OCI-LY7 (cell line): ENCODE results near the gene ASPHD2. TPM values are rescaled to one million over a fixed set of nuclear protein-coding genes. Genes with fewer than 3 reads are reported as not detected.

ENCODE experiments used
- BruUV-seq: library from RNA; stranded (reverse); fragments of 400-500 nt; replicated peaks from 2 replicates; lab custom pipeline; 2021; lab: Mats Ljungman, UMichigan
- CTCF ChIA-PET: fragments of 300-600 bp; sonication (Branson Sonifier 250); formaldehyde crosslinking; loops from one replicate; lab custom pipeline; 2022; ENCODE audit warnings: antibody characterized with exemption; ENCODE audit not compliant: unreplicated experiment; lab: Charles Lee
- POLR2A ChIA-PET: fragments of 300-600 bp; sonication (Branson Sonifier 250); formaldehyde crosslinking; loops from one replicate; lab custom pipeline; 2022; ENCODE audit warnings: antibody characterized with exemption; lab: Charles Lee
- DNase-seq: peaks from one replicate; pipeline ENCODE4 v3.0.0-alpha.2; 2015; ENCODE audit warnings: low spot score
- H2AFZ ChIP-seq: fragments of 200-600 bp; sonication (generic), shearing (Covaris generic); 2 replicates; pipeline ENCODE4 v1.6.1; 2014; ENCODE audit warnings: mild to moderate bottlenecking, antibody characterized with exemption, low read length, moderate library complexity
- H3K27ac ChIP-seq: fragments of 200-600 bp; sonication (generic); 2 replicates; pipeline ENCODE4 v1.5.1; 2014; ENCODE audit warnings: mixed run types, low read depth, mild to moderate bottlenecking, moderate library complexity, low read length, inconsistent platforms; ENCODE audit not compliant: poor library complexity, severe bottlenecking
- H3K36me3 ChIP-seq: fragments of 200-600 bp; sonication (generic); 2 replicates; pipeline ENCODE4 v1.6.1; 2014; ENCODE audit warnings: mild to moderate bottlenecking, antibody characterized with exemption, low read length, moderate library complexity, mixed read lengths; ENCODE audit not compliant: insufficient read depth
- H3K4me1 ChIP-seq: fragments of 200-600 bp; sonication (generic); 2 replicates; pipeline ENCODE4 v1.5.1; 2014; ENCODE audit warnings: mild to moderate bottlenecking, low read length; ENCODE audit not compliant: insufficient read depth, poor library complexity, severe bottlenecking
- H3K4me2 ChIP-seq: fragments of 200-600 bp; sonication (generic); 2 replicates; pipeline ENCODE4 v1.6.1; 2014; ENCODE audit warnings: mild to moderate bottlenecking, low read length
- H3K4me3 ChIP-seq: fragments of 200-600 bp; sonication (generic); 2 replicates; pipeline ENCODE4 v1.5.1; 2014; ENCODE audit warnings: mild to moderate bottlenecking, low read depth, low read length; ENCODE audit not compliant: poor library complexity, severe bottlenecking
- H3K79me2 ChIP-seq: fragments of 200-600 bp; sonication (generic); 2 replicates; pipeline ENCODE4 v1.6.1; 2016; ENCODE audit warnings: low read depth, mild to moderate bottlenecking, low read length, moderate library complexity, mixed read lengths; ENCODE audit not compliant: insufficient read depth
- H3K9me2 ChIP-seq: fragments of 200-600 bp; sonication (generic); 2 replicates; pipeline ENCODE4 v1.6.1; 2016; ENCODE audit warnings: mild to moderate bottlenecking, low read length, mixed read lengths; ENCODE audit not compliant: insufficient read depth
- H3K9me3 ChIP-seq: fragments of 200-600 bp; sonication (generic); 2 replicates; pipeline ENCODE4 v1.6.1; 2014; ENCODE audit warnings: mild to moderate bottlenecking, mixed run types, low read length, mixed read lengths
- H4K20me1 ChIP-seq: fragments of 200-600 bp; sonication (generic); 2 replicates; pipeline ENCODE4 v1.6.1; 2014; ENCODE audit warnings: mild to moderate bottlenecking, antibody characterized with exemption, low read length, moderate library complexity, mixed read lengths; ENCODE audit not compliant: insufficient read depth
- EZH2phosphoT487 ChIP-seq: fragments of 200-600 bp; sonication (generic); IDR thresholded peaks from 2 replicates; pipeline ENCODE4 v1.6.1; 2018; ENCODE audit warnings: low read depth, borderline replicate concordance, mild to moderate bottlenecking, mixed run types, antibody characterized with exemption, low read length, moderate library complexity, mixed read lengths
- intact Hi-C: fragments of 100-400 bp; cut with micrococcal nuclease; formaldehyde crosslinking; loops from one replicate; pipeline ENCODE4 v1.10.0; 2022; ENCODE audit not compliant: unreplicated experiment
- total RNA-seq, 2 experiments: library from RNA; depleted of rRNA in 1 of 2; stranded (reverse); fragments of >200 nt in 1 of 2; shearing (Covaris generic) in 1 of 2; gene quantifications; 2 replicates each; pipeline ENCODE4 v1.2.3, GENCODE V29; 2014 to 2022
- TF ChIP-seq, protein P1 (sequence below): fragments of 200-600 bp; sonication (generic); conservative IDR thresholded peaks from 2 replicates; pipeline ENCODE4 v1.5.1; 2014; ENCODE audit warnings: mild to moderate bottlenecking, antibody characterized with exemption, low read length, moderate library complexity, mixed read lengths

ASPHD2 gene
- total RNA-seq, 2 experiments from 2014 or later: 5.5 to 6.5 TPM

DNA sequence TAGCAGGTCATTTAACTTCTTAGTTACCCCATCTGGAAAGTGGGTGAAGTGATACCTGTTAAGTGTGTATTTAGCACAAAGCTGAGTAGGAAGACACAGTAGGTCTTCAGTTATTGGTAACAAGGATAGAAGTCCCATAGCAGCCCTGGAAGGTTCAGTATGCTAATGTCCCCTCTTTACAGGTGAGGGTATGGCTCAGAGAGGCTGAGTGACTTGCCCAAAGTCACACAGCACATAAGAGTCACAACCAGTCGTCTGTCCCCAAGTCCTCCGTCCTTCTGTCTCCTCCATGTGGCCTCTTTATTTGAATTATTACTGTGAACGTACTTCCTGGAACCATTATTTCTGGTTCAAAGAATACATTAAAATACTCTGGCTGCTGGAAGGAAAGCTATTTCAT, 10.5 kb downstream of the ASPHD2 start:
- no peaks in the 10 kb centered on the region for H3K79me2 ChIP-seq
- ChIA-PET CTCF (no interaction called here), POLR2A (no interaction called here)
- no peak overlapping the region for H3K4me2 ChIP-seq
- no peak for TF ChIP-seq EZH2phosphoT487
- TF ChIP-seq, protein P1, sequence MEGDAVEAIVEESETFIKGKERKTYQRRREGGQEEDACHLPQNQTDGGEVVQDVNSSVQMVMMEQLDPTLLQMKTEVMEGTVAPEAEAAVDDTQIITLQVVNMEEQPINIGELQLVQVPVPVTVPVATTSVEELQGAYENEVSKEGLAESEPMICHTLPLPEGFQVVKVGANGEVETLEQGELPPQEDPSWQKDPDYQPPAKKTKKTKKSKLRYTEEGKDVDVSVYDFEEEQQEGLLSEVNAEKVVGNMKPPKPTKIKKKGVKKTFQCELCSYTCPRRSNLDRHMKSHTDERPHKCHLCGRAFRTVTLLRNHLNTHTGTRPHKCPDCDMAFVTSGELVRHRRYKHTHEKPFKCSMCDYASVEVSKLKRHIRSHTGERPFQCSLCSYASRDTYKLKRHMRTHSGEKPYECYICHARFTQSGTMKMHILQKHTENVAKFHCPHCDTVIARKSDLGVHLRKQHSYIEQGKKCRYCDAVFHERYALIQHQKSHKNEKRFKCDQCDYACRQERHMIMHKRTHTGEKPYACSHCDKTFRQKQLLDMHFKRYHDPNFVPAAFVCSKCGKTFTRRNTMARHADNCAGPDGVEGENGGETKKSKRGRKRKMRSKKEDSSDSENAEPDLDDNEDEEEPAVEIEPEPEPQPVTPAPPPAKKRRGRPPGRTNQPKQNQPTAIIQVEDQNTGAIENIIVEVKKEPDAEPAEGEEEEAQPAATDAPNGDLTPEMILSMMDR: no peak
- no peak overlapping the region for H2AFZ ChIP-seq
- no peaks in the 10 kb centered on the region for H3K9me2 ChIP-seq
- H4K20me1 ChIP-seq: no peaks in the 10 kb centered on the region
- H3K9me3 ChIP-seq: no peaks in the 10 kb centered on the region
- no peak for DNase-seq
- intact Hi-C loops: no loop called here
- no peak overlapping the region for H3K27ac ChIP-seq
- H3K4me3 ChIP-seq: no peak overlapping the region
- BruUV-seq: no TSS peak
- H3K36me3 ChIP-seq: no peaks in the 10 kb centered on the region
- H3K4me1 ChIP-seq: no peaks in the 10 kb centered on the region

DNA sequence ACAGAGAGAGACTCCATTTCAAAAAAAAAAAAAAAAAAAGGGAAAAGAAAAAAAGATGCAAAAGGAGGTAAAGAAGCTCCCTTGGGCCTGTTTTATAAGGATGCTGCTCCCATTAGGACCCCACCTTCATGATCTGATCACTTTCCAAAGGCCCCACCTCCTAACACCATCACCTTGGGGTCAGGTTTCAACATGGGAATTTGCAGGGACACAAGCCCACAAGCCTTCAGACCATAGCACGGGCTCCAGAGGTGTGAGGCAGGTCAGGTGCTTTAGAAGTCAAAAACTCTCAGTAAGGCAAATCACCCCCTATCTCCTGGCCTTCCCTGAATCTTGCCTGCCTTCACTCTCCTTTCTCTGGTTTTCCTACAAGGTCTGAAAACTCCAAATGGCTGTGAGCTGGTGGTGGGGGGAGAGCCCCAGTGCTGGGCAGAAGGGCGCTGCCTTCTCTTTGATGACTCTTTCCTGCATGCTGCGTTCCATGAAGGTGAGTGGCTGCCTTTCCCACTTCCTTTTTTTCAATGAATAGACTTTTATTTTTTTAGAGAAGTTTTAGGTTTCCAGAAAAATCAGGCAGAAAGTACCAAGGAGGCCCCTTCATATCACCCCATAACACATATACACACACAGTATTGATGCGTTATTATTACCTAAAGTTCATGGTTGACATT, 13.2 kb downstream of the ASPHD2 start:
- H3K9me3 ChIP-seq: no peaks in the 10 kb centered on the region
- intact Hi-C loops: no loop called here
- no peak for DNase-seq
- H3K4me1 ChIP-seq: no peaks in the 10 kb centered on the region
- no peak overlapping the region for H3K4me2 ChIP-seq
- TF ChIP-seq, protein P1: no peak
- no peak for TF ChIP-seq EZH2phosphoT487
- CTCF ChIA-PET: no interaction called here
- H4K20me1 ChIP-seq: no peaks in the 10 kb centered on the region
- no TSS peak for BruUV-seq
- no peak overlapping the region for H3K27ac ChIP-seq
- H3K4me3 ChIP-seq: no peak overlapping the region
- H3K79me2 ChIP-seq: no peaks in the 10 kb centered on the region
- no peaks in the 10 kb centered on the region for H3K36me3 ChIP-seq
- POLR2A ChIA-PET: interaction anchor here (0.7 kb wide), 1 partner anchor 750 kb away, joined by 3 read pairs; no protein-coding TSS in a partner anchor
- H3K9me2 ChIP-seq: no peaks in the 10 kb centered on the region
- no peak overlapping the region for H2AFZ ChIP-seq
